Measurements from ENCODE around the gene ARSB. TPM values are rescaled to one million over a fixed set of nuclear protein-coding genes. Genes with fewer than 3 reads are reported as not detected.
A peak's percentile ranks its signal among the peaks of the same experiment; 100 is the strongest.

ARSB gene
- total RNA-seq, 1 donor from 2014 or later: 18.5 TPM

- H3K9me3 Mint-ChIP-seq: no peaks in the 10 kb centered on the region
- no peak for DNase-seq (ENCODE audit: extremely low spot score, unreplicated experiment)
- no peak overlapping the region for H3K27ac Mint-ChIP-seq
- no peak overlapping the region for H3K4me3 Mint-ChIP-seq
- no peaks in the 10 kb centered on the region for H3K36me3 Mint-ChIP-seq
- TF ChIP-seq, protein P1, sequence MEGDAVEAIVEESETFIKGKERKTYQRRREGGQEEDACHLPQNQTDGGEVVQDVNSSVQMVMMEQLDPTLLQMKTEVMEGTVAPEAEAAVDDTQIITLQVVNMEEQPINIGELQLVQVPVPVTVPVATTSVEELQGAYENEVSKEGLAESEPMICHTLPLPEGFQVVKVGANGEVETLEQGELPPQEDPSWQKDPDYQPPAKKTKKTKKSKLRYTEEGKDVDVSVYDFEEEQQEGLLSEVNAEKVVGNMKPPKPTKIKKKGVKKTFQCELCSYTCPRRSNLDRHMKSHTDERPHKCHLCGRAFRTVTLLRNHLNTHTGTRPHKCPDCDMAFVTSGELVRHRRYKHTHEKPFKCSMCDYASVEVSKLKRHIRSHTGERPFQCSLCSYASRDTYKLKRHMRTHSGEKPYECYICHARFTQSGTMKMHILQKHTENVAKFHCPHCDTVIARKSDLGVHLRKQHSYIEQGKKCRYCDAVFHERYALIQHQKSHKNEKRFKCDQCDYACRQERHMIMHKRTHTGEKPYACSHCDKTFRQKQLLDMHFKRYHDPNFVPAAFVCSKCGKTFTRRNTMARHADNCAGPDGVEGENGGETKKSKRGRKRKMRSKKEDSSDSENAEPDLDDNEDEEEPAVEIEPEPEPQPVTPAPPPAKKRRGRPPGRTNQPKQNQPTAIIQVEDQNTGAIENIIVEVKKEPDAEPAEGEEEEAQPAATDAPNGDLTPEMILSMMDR (conservative IDR thresholded peaks at IDR 0.05): no peak
- H3K27me3 Mint-ChIP-seq: no peaks in the 10 kb centered on the region
- peaks cover 26% of the 10 kb centered on the region for H3K4me1 Mint-ChIP-seq (ENCODE audit: unreplicated experiment)
Observed at GRCh38 chr5:78968781-78969180, 16.3 kb downstream of the ARSB start.

- no peak for DNase-seq (ENCODE audit: extremely low spot score, unreplicated experiment)
- peaks cover 10% of the 10 kb centered on the region for H3K4me1 Mint-ChIP-seq (ENCODE audit: unreplicated experiment)
- no peaks in the 10 kb centered on the region for H3K36me3 Mint-ChIP-seq
- no peaks in the 10 kb centered on the region for H3K9me3 Mint-ChIP-seq
- no peak overlapping the region for H3K27ac Mint-ChIP-seq
- no peak overlapping the region for H3K4me3 Mint-ChIP-seq
- no peaks in the 10 kb centered on the region for H3K27me3 Mint-ChIP-seq
- TF ChIP-seq, protein P1 (conservative IDR thresholded peaks at IDR 0.05): peak; percentile 73
Observed at GRCh38 chr5:78964889-78965288, 20.2 kb downstream of the ARSB start.

GRCh38 chr5:78961743-78962142 is 23.4 kb downstream of the ARSB start:
- Mint-ChIP-seq H3K4me3 (no peak overlapping the region), H3K27ac (no peak overlapping the region), H3K9me3 (no peaks in the 10 kb centered on the region), H3K27me3 (no peaks in the 10 kb centered on the region), H3K36me3 (no peaks in the 10 kb centered on the region), H3K4me1 (ENCODE audit: unreplicated experiment) (peaks cover 26% of the 10 kb centered on the region)
- TF ChIP-seq, protein P1 (conservative IDR thresholded peaks at IDR 0.05): no peak
- no peak for DNase-seq (ENCODE audit: extremely low spot score, unreplicated experiment)

DNA sequence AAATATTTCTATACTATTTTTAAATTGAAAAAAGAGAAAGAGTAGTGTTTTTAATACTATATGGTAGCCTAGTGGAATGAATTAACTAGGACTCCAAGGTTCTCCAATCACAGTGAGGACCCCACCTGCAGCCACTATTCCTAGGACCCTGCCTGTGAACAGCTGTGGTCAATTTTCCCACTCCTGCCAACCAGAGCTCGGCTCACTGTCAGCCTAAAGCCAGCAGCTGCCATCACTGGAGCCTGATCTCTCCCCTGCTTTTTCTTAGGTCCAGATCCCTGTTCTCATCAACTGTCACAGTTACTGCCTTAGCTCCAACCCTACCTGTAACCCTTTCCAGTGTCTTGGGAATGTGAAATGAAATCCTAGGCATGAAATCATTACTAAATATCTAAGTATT is 25.3 kb downstream of the ARSB start:
- no peak overlapping the region for H3K27ac Mint-ChIP-seq
- H3K9me3 Mint-ChIP-seq: no peaks in the 10 kb centered on the region
- no peak overlapping the region for H3K4me3 Mint-ChIP-seq
- TF ChIP-seq, protein P1 (conservative IDR thresholded peaks at IDR 0.05): no peak
- no peak for DNase-seq (ENCODE audit: extremely low spot score, unreplicated experiment)
- peaks cover 23% of the 10 kb centered on the region for H3K4me1 Mint-ChIP-seq (ENCODE audit: unreplicated experiment)
- H3K36me3 Mint-ChIP-seq: peaks cover 3% of the 10 kb centered on the region
- H3K27me3 Mint-ChIP-seq: no peaks in the 10 kb centered on the region

DNA sequence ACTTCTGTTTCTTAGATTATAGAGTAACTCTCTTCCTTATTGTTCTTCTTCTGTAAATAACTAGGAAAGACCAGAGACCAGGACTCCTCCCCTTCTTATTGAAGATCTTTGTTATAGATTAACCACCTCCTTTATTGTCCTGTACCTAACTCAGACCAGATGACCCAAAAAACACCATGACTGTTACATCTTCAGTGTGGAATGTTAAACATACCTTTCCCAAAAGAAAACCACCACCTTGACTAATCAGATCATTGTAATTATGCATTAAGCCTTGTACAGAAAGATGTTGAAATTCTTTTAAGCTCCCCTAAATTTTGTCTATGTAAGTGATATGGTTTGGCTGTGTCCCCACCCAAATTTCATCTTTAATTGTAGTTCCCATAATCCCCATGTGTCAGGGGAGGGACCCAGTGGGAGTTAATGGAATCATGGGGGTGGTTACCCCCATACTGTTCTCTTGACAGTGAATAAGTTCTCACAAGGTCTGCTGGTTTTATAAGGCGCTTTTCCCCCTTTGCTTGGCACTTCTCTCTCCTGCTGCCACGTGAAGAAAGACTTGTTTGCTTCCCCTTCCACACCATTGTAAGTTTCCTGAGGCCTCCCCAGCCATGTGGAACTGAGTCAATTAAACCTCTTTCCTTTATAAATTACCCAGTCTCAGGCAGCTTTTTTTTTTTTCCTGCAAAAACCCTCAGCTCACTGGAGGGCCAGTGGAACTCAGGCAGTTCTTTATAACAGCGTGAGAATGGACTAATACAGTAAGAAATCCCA is 26.3 kb downstream of the ARSB start:
- peak overlapping the region; percentile 30 for H3K27ac Mint-ChIP-seq
- TF ChIP-seq, protein P1 (conservative IDR thresholded peaks at IDR 0.05): no peak
- DNase-seq (ENCODE audit: extremely low spot score, unreplicated experiment): no peak

More for the DNA sequence above, 26.3 kb downstream of the ARSB start:
- Mint-ChIP-seq H3K4me3 (peak overlapping the region; percentile 9), H3K36me3 (peaks cover 6% of the 10 kb centered on the region), H3K4me1 (ENCODE audit: unreplicated experiment) (peaks cover 18% of the 10 kb centered on the region), H3K9me3 (no peaks in the 10 kb centered on the region), H3K27me3 (no peaks in the 10 kb centered on the region)
